Hepatocyte (in vitro differentiated cells): ENCODE measurements around the gene PTPRT. TPM values are rescaled to one million over a fixed set of nuclear protein-coding genes. Genes with fewer than 3 reads are reported as not detected.

Experiments used
- DNase-seq: peaks from one replicate; pipeline ENCODE4 v3.0.0-alpha.2; 2016; ENCODE audit warnings: low spot score
- H2AFZ ChIP-seq: fragments of 200-600 bp; sonication (generic); 2 replicates; pipeline ENCODE4 v1.6.0; 2016; ENCODE audit warnings: antibody characterized with exemption, mild to moderate bottlenecking
- H3K27ac ChIP-seq: fragments of 200-600 bp; sonication (generic); 2 replicates; pipeline ENCODE4 v1.5.1; 2016; ENCODE audit warnings: mild to moderate bottlenecking
- H3K27me3 ChIP-seq: fragments of 200-600 bp; sonication (generic); 2 replicates; pipeline ENCODE4 v1.6.1; 2016
- H3K36me3 ChIP-seq: fragments of 200-600 bp; sonication (generic); replicated peaks from 2 replicates; pipeline ENCODE4 v1.5.1; 2016; ENCODE audit warnings: low read depth; ENCODE audit not compliant: insufficient read depth
- H3K4me1 ChIP-seq: fragments of 200-600 bp; sonication (generic); 2 replicates; pipeline ENCODE4 v1.5.1; 2016; ENCODE audit warnings: mild to moderate bottlenecking, moderate library complexity; ENCODE audit not compliant: insufficient read depth
- H3K4me2 ChIP-seq: fragments of 200-600 bp; sonication (generic); 2 replicates; pipeline ENCODE4 v1.6.0; 2016
- H3K4me3 ChIP-seq: fragments of 200-600 bp; sonication (generic); 2 replicates; pipeline ENCODE4 v1.5.1; 2016; ENCODE audit warnings: mild to moderate bottlenecking
- H3K79me2 ChIP-seq: fragments of 200-600 bp; sonication (generic); 2 replicates; pipeline ENCODE4 v1.6.0; 2017; ENCODE audit warnings: mild to moderate bottlenecking
- H3K9me2 ChIP-seq: fragments of 200-600 bp; sonication (generic); replicated peaks from 2 replicates; pipeline ENCODE4 v1.6.0; 2017; ENCODE audit warnings: mild to moderate bottlenecking; ENCODE audit not compliant: insufficient read depth
- H3K9me3 ChIP-seq: fragments of 200-600 bp; sonication (generic); 2 replicates; pipeline ENCODE4 v1.5.1; 2016; ENCODE audit warnings: low read depth, mild to moderate bottlenecking
- H4K20me1 ChIP-seq: fragments of 200-600 bp; sonication (generic); 2 replicates; pipeline ENCODE4 v1.6.0; 2016; ENCODE audit warnings: mild to moderate bottlenecking; ENCODE audit not compliant: insufficient read depth, poor library complexity, severe bottlenecking
- EZH2 ChIP-seq: fragments of 200-600 bp; sonication (generic); IDR thresholded peaks from 2 replicates; pipeline ENCODE4 v1.6.1; 2016; ENCODE audit warnings: antibody characterized with exemption, mild to moderate bottlenecking, borderline replicate concordance
- EZH2phosphoT487 ChIP-seq: fragments of 200-600 bp; sonication (generic); IDR thresholded peaks from one replicate; pipeline ENCODE4 v1.6.1; 2018; ENCODE audit warnings: antibody characterized with exemption, mild to moderate bottlenecking, low read depth, moderate library complexity; ENCODE audit not compliant: unreplicated experiment, severe bottlenecking
- WGBS: methylation state at CpG from one replicate; pipeline ENCODE4 v1.1.6; 2016; ENCODE audit warnings: low lambda C conversion rate; ENCODE audit errors: missing lambda C conversion rate; 5-methylcytosine and 5-hydroxymethylcytosine counted together
- polyA plus RNA-seq: library from polyadenylated mRNA; unstranded; fragments of >200 nt; fragmentation: Nextera tagmentation; extraction: Ambion mirVana; gene quantifications from 2 replicates; pipeline ENCODE4 v1.2.1, GENCODE V29; 2016
- total RNA-seq: library from RNA; depleted of rRNA; stranded (reverse); fragments of >200 nt; gene quantifications from 2 replicates; pipeline ENCODE4 v1.2.3, GENCODE V29; 2014
- TF ChIP-seq, protein P1 (sequence below): fragments of 200-600 bp; sonication (generic); IDR thresholded peaks from 2 replicates; pipeline ENCODE4 v1.5.1; 2016; ENCODE audit warnings: antibody characterized with exemption, mild to moderate bottlenecking; ENCODE audit not compliant: poor library complexity

Gene PTPRT
- total and polyA plus RNA-seq, 2 experiments from 2014 or later: 0.47 to 0.83 TPM

- Histone ChIP-seq H3K79me2 (no peaks in the 10 kb centered on the region), H3K4me2 (no peak overlapping the region), H2AFZ (no peak overlapping the region), H3K9me2 (no peaks in the 10 kb centered on the region), H3K27me3 (no peaks in the 10 kb centered on the region), H4K20me1 (no peaks in the 10 kb centered on the region), H3K4me3 (no peak overlapping the region), H3K9me3 (no peaks in the 10 kb centered on the region), H3K36me3 (no peaks in the 10 kb centered on the region), H3K4me1 (no peaks in the 10 kb centered on the region), H3K27ac (no peak overlapping the region)
- DNase-seq: no peak
- 73% methylated on average over 7 of the region's 7 CpGs for WGBS
- TF ChIP-seq EZH2phosphoT487 (no peak), EZH2 (no peak)
- TF ChIP-seq, protein P1, sequence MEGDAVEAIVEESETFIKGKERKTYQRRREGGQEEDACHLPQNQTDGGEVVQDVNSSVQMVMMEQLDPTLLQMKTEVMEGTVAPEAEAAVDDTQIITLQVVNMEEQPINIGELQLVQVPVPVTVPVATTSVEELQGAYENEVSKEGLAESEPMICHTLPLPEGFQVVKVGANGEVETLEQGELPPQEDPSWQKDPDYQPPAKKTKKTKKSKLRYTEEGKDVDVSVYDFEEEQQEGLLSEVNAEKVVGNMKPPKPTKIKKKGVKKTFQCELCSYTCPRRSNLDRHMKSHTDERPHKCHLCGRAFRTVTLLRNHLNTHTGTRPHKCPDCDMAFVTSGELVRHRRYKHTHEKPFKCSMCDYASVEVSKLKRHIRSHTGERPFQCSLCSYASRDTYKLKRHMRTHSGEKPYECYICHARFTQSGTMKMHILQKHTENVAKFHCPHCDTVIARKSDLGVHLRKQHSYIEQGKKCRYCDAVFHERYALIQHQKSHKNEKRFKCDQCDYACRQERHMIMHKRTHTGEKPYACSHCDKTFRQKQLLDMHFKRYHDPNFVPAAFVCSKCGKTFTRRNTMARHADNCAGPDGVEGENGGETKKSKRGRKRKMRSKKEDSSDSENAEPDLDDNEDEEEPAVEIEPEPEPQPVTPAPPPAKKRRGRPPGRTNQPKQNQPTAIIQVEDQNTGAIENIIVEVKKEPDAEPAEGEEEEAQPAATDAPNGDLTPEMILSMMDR: no peak
These were observed 1071.1 kb downstream of the PTPRT start for GRCh38 chr20:42118409-42119125.

GRCh38 chr20:42118001-42118400, 1071.7 kb downstream of the PTPRT start:
- Histone ChIP-seq H3K4me2 (no peak overlapping the region), H3K27ac (no peak overlapping the region), H3K9me3 (no peaks in the 10 kb centered on the region), H3K36me3 (no peaks in the 10 kb centered on the region), H3K79me2 (no peaks in the 10 kb centered on the region), H4K20me1 (no peaks in the 10 kb centered on the region), H3K9me2 (no peaks in the 10 kb centered on the region), H2AFZ (no peak overlapping the region), H3K27me3 (no peaks in the 10 kb centered on the region), H3K4me3 (no peak overlapping the region), H3K4me1 (no peaks in the 10 kb centered on the region)
- TF ChIP-seq, protein P1: no peak
- TF ChIP-seq EZH2phosphoT487: no peak
- TF ChIP-seq EZH2: no peak
- 85% methylated on average over 7 of the region's 7 CpGs for WGBS
- no peak for DNase-seq

GRCh38 chr20:42113236-42113635, 1076.5 kb downstream of the PTPRT start:
- Histone ChIP-seq H3K9me2 (no peaks in the 10 kb centered on the region), H3K27me3 (no peaks in the 10 kb centered on the region), H3K9me3 (no peaks in the 10 kb centered on the region), H3K4me3 (no peak overlapping the region), H4K20me1 (no peaks in the 10 kb centered on the region), H3K27ac (no peak overlapping the region), H3K4me1 (no peaks in the 10 kb centered on the region), H3K36me3 (no peaks in the 10 kb centered on the region), H2AFZ (no peak overlapping the region), H3K79me2 (no peaks in the 10 kb centered on the region), H3K4me2 (no peak overlapping the region)
- no peak for DNase-seq
- TF ChIP-seq, protein P1: no peak
- TF ChIP-seq EZH2 (no peak), EZH2phosphoT487 (no peak)
- WGBS: 62% methylated on average over 8 of the region's 8 CpGs
